HG03175 (cell line): Measurements from ENCODE around the gene FUT3.
"Not testable (repeated sequence)": the region's sequence is repeated elsewhere in the genome, so short reads cannot be mapped to it uniquely, and the experiment has no call there.

Experiments
- ATAC-seq: cut with Tn5 transposase; IDR thresholded peaks from one replicate; pipeline ENCODE4 v1.9.1; 2021; ENCODE audit warnings: mild to moderate bottlenecking, moderate library complexity; ENCODE audit not compliant: unreplicated experiment

FUT3 gene

DNA sequence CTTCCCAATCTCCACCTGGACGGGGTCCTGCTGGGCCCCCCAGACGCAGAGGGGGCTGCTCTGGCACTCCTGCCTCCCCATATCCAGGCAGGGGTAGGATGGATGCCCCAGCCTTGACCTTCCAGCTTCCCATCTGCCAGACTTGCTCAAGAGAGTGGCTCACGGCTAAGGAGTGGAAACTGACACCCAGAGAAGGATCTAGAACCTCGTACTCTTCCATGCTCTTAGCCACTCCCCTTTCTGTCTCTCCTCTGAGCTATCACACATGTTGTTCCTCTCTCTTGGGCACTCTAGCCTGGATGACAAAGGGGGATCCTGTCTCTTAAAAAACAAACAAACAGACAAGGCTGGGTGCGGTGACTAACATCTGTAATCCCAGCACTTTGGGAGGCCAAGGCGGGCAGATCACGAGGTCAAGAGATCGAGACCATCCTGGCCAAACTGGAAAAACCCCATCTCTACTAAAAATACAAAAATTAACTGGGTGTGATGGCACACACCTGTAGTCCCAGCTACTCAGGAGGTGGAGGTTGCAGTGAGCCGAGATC lies 31.2 kb upstream of the FUT3 start:
- no peak for ATAC-seq

DNA sequence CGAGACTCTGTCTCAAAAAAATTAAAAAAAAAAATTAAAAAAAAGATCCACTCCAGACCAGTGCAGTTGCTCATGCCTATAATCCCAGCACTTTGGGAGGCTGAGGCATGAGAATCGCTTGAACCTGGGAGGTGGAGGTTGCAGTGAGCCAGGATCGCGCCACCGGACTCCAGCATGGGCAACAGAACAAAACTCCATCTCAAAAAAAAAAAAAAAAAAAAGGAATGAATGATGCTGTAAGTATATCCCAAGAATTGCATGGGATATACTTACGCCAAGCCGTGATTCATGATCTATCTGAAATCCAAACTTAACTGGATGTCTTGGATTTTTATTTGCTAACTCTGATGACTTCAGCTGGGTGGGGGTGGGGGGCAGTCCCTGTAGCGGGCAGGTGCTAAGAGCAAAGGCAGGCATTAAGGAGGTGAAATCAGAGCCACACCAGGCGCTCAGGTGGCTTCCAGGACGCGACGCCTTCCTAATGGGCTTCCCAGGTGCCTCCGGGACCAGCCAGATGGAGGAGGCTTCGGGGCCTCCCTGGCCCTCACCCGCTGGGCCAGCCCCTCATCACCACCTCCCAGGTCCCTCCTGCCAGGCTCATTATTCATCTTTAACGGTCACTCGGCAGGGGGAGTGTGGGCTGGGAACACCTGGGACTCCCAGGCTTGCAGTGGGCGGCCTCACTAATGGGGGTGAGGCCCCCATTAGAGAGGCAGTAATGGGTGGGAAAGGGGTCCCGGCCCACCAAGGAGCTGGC lies 30.5 kb upstream of the FUT3 start:
- no peak for ATAC-seq

DNA sequence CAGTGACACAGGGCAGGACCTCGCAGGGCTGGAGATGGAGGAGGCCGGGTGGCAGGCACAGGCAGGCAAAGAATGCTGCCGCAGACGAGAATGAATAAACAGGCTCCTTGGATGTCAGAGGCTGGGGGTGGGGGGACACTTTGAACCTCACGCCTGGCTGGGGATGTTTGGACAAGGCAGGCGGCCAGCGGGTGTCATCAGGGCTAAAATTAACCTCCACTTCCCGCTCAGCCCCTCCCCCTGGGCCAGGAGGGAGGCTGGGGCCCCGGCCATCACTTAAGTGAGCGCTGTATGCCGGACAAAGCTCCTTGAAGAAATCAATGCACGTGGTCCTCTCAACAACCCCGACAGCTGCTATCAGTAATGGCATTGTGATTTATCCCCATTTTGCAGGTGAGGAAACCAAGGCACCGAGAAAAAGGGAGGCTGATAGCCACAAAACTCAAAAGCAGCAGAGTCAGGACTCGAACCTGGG lies 29.4 kb upstream of the FUT3 start:
- no peak for ATAC-seq

DNA sequence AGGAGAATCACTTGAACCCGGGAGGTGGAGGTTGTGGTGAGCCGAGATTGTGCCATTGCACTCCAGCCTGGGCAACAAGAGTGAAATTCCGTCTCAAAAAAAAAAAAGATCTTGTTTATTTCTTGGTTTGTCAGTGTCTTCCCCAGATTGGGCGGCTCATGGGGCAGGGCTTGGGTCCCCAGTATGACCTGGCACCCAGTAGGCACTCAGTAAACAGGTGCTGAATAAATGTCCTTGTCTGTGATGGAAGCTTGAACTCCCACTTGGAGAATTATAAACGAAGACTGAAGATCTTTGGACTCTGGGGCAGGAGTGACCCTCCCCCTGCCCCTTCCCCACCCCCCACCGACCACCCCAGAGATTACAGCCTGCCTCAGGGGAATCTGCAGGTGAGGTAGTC lies 28.9 kb upstream of the FUT3 start:
- no peak for ATAC-seq

- ATAC-seq: no peak
These were observed 26.6 kb upstream of the FUT3 start for GRCh38 chr19:5877882-5878281.

- no peak for ATAC-seq
These were observed 26.2 kb upstream of the FUT3 start for GRCh38 chr19:5877427-5877826.

DNA sequence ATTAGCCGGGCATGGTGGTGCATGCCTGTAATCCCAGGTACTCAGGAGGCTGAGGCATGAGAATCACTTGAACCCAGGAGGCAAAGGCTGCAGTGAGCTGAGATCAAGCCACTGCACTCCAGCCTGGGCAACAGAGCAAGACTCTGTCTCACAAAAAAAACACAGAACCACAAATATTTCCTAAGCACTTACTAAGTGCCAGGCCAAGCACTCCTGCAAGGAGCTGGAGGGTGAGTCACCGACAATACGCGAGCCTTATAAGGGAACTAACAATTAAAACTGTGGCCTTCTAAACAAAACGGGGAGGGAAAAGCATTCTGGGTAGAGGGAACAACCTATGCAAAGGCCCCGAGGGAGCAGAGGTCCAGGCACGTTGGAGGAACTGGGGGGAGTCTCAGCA lies 23.2 kb upstream of the FUT3 start:
- not testable (repeated sequence) for ATAC-seq

GRCh38 chr19:5873617-5874199 lies 22.5 kb upstream of the FUT3 start:
- ATAC-seq: no peak

DNA sequence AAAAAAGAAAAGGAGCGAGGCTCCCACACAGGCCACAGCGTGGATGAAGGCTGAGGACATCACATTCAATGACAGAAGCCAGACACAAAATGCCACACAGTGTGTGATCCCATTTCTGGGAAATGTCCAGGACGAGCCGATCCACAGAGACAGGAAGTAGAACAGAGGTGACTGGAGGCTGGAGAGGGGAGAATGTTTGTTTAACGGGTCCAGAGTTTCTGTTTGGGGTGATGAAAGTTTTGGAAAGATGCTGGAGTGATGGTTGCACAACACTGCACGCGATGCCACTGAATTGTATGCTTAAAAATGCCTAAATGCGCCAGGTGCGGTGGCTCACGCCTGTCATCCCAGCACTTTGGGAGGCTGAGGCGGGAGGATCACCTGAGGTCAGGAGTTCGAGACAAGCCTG lies 19.7 kb upstream of the FUT3 start:
- ATAC-seq: no peak

- ATAC-seq: no peak
These were observed 16.2 kb upstream of the FUT3 start for GRCh38 chr19:5867201-5868136.

- no peak for ATAC-seq
These were observed 14.5 kb upstream of the FUT3 start for GRCh38 chr19:5865772-5866171.

- ATAC-seq: no peak
These were observed 13.7 kb upstream of the FUT3 start for GRCh38 chr19:5864725-5865486.

GRCh38 chr19:5864013-5864720 lies 12.9 kb upstream of the FUT3 start:
- no peak for ATAC-seq

GRCh38 chr19:5863030-5863665 lies 11.9 kb upstream of the FUT3 start:
- no peak for ATAC-seq

GRCh38 chr19:5857203-5858081 lies 6.2 kb upstream of the FUT3 start:
- no peak for ATAC-seq

- not testable (repeated sequence) for ATAC-seq
These were observed 3.9 kb upstream of the FUT3 start for GRCh38 chr19:5855151-5855550.

GRCh38 chr19:5854121-5854520 lies 2.9 kb upstream of the FUT3 start:
- ATAC-seq: not testable (repeated sequence)

- ATAC-seq: no peak
These were observed 431 bp downstream of the FUT3 start for GRCh38 chr19:5850743-5851293.
